ENCODE results near the gene TNFRSF4.

The TNFRSF4 gene

GRCh38 chr1:1245178-1245816, 31.3 kb upstream of the TNFRSF4 start:
- DNase-seq = no peak

GRCh38 chr1:1244192-1244811, 30.3 kb upstream of the TNFRSF4 start:
- no peak for DNase-seq

- DNase-seq = no peak
These were observed 29.8 kb upstream of the TNFRSF4 start for GRCh38 chr1:1243807-1244191.

- DNase-seq = no peak
These were observed 29.3 kb upstream of the TNFRSF4 start for GRCh38 chr1:1243266-1243660.

GRCh38 chr1:1242461-1243265, 28.7 kb upstream of the TNFRSF4 start:
- no peak for DNase-seq

GRCh38 chr1:1241588-1242219, 27.8 kb upstream of the TNFRSF4 start:
- no peak for DNase-seq

GRCh38 chr1:1240822-1241587, 27.1 kb upstream of the TNFRSF4 start:
- DNase-seq = no peak

GRCh38 chr1:1240348-1240732, 26.4 kb upstream of the TNFRSF4 start:
- no peak for DNase-seq

GRCh38 chr1:1239614-1240347, 25.8 kb upstream of the TNFRSF4 start:
- no peak for DNase-seq

- no peak for DNase-seq
These were observed 25.3 kb upstream of the TNFRSF4 start for GRCh38 chr1:1239227-1239613.

GRCh38 chr1:1238702-1239178, 24.8 kb upstream of the TNFRSF4 start:
- no peak for DNase-seq

- no peak for DNase-seq
These were observed 24.1 kb upstream of the TNFRSF4 start for GRCh38 chr1:1237874-1238701.

GRCh38 chr1:1236945-1237873, 23.3 kb upstream of the TNFRSF4 start:
- no peak for DNase-seq

GRCh38 chr1:1236176-1236763, 22.3 kb upstream of the TNFRSF4 start:
- DNase-seq = no peak

GRCh38 chr1:1235016-1235744, 21.2 kb upstream of the TNFRSF4 start:
- DNase-seq = no peak

GRCh38 chr1:1234180-1234808, 20.3 kb upstream of the TNFRSF4 start:
- DNase-seq = no peak

GRCh38 chr1:1233567-1233892, 19.6 kb upstream of the TNFRSF4 start:
- DNase-seq = no peak

GRCh38 chr1:1232796-1233566, 19.0 kb upstream of the TNFRSF4 start:
- no peak for DNase-seq
